K562 (cell line): Measurements from ENCODE around the gene RBM26. TPM values are rescaled to one million over a fixed set of nuclear protein-coding genes. Genes with fewer than 3 reads are reported as not detected.

Experiments used
- ATAC-seq: fragments of 200-7000 bp; cut with Tn5 transposase; 3 replicates; pipeline ENCODE4 v1.9.1; 2020; ENCODE audit warnings: moderate library complexity
- BruUV-seq: library from RNA; stranded (reverse); fragments of 400-500 nt; replicated peaks from 2 replicates; lab custom pipeline; 2021; lab: Mats Ljungman, UMichigan
- CTCF ChIA-PET: fragments of 300-600 bp; formaldehyde crosslinking; extraction: SDS; loops from one replicate; lab custom pipeline; 2021; ENCODE audit warnings: low intra/inter-chr PET ratio; lab: Yijun Ruan, JAX
- POLR2A ChIA-PET: fragments of 300-600, 350-650 bp; sonication (Branson Sonifier 250); formaldehyde crosslinking; extraction: SDS; loops from one replicate; lab custom pipeline; 2021; ENCODE audit warnings: antibody characterized with exemption, inconsistent platforms; lab: Yijun Ruan, JAX
- DNase-seq, 4 experiments: peaks; one replicate each; pipeline versions ENCODE4 v3.0.0 to v3.0.0-alpha.2; 2011 to 2018; ENCODE audit warnings: low spot score in 3 of 4, mixed read lengths in 3 of 4; ENCODE audit errors: extremely low read depth in 1 of 4
- FAIRE-seq: peaks from 2 replicates; lab custom pipeline; 2011; peaks lifted over from hg19 to GRCh38; lab: Jason Lieb, UNC
- H2AFZ ChIP-seq: 2 replicates; pipeline ENCODE4 v1.6.0; 2011; ENCODE audit warnings: low read depth, low read length, control low read depth, inconsistent platforms
- H3K27ac ChIP-seq: fragments of 200-600 bp; 3 replicates; pipeline ENCODE4 v1.8.0; 2011; ENCODE audit warnings: low read depth, mild to moderate bottlenecking, control low read depth, inconsistent platforms, low read length, moderate library complexity, mixed read lengths; ENCODE audit errors: extremely low read depth
- H3K27me3 ChIP-seq, 2 experiments: fragments of 300-600 bp in 1 of 2; 2 replicates in 1 of 2; 3 replicates in 1 of 2; pipeline versions ENCODE4 v1.6.0 to v1.8.0; 2011; ENCODE audit warnings: inconsistent platforms in 2 of 2, low read length in 2 of 2, mild to moderate bottlenecking in 1 of 2, mixed read lengths in 1 of 2, moderate library complexity in 1 of 2; ENCODE audit not compliant: control insufficient read depth in 2 of 2, insufficient read depth in 2 of 2
- H3K36me3 ChIP-seq: fragments of 300-600 bp; 3 replicates; pipeline ENCODE4 v1.8.0; 2011; ENCODE audit warnings: mild to moderate bottlenecking, low read length, inconsistent platforms; ENCODE audit not compliant: control insufficient read depth, insufficient read depth
- H3K4me1 ChIP-seq, 2 experiments: fragments of 200-600 bp in 1 of 2; replicated peaks in 1 of 2; 2 replicates in 1 of 2; 3 replicates in 1 of 2; pipeline versions ENCODE4 v1.5.1 to v1.8.0; 2011; ENCODE audit warnings: inconsistent platforms in 2 of 2, low read length in 2 of 2, mild to moderate bottlenecking in 1 of 2, mixed read lengths in 1 of 2, moderate library complexity in 1 of 2; ENCODE audit not compliant: control insufficient read depth in 2 of 2, insufficient read depth in 2 of 2
- H3K4me2 ChIP-seq: 2 replicates; pipeline ENCODE4 v1.6.1; 2011; ENCODE audit warnings: low read length, control low read depth, inconsistent platforms, mixed read lengths; ENCODE audit not compliant: insufficient read depth
- H3K4me3 ChIP-seq: fragments of 200-600 bp; sonication (generic), shearing (Covaris generic); 2 replicates; pipeline ENCODE4 v1.5.1; 2016; ENCODE audit warnings: control low read depth, inconsistent platforms
- H3K79me2 ChIP-seq: fragments of 200-600 bp; 3 replicates; pipeline ENCODE4 v1.8.0; 2011; ENCODE audit warnings: low read length, inconsistent platforms; ENCODE audit not compliant: control insufficient read depth, insufficient read depth
- H3K9ac ChIP-seq, 2 experiments: 2 replicates each; pipeline versions ENCODE4 v1.6.0 to v1.6.1; 2011; ENCODE audit warnings: low read depth in 2 of 2, low read length in 2 of 2, control low read depth in 1 of 2, inconsistent platforms in 1 of 2, mild to moderate bottlenecking in 1 of 2, mixed read lengths in 1 of 2; ENCODE audit not compliant: insufficient read depth in 1 of 2
- H3K9me1 ChIP-seq: one replicate; pipeline ENCODE4 v1.6.0; 2011; ENCODE audit warnings: inconsistent platforms, mild to moderate bottlenecking, low read length, moderate library complexity; ENCODE audit not compliant: control insufficient read depth, insufficient read depth
- H3K9me3 ChIP-seq: replicated peaks from 2 replicates; pipeline ENCODE4 v1.5.1; 2011; ENCODE audit warnings: low read depth, low read length, inconsistent platforms; ENCODE audit not compliant: control insufficient read depth, insufficient read depth
- H4K20me1 ChIP-seq: replicated peaks from 2 replicates; pipeline ENCODE4 v1.6.1; 2011; ENCODE audit warnings: low read length, inconsistent platforms, mixed read lengths; ENCODE audit not compliant: control insufficient read depth, insufficient read depth
- CHD7 ChIP-seq: fragments of 200-600 bp; sonication (generic); IDR thresholded peaks from one replicate; pipeline ENCODE4 v1.6.1; 2012; ENCODE audit warnings: mild to moderate bottlenecking, low read depth, low read length, inconsistent platforms
- CREBBP ChIP-seq: IDR thresholded peaks from one replicate; pipeline ENCODE4 v1.6.1; 2012; ENCODE audit warnings: low read depth, mild to moderate bottlenecking, control low read depth, inconsistent platforms, low read length
- EGR1 ChIP-seq: fragments of 450-650 bp; conservative IDR thresholded peaks from 2 replicates; pipeline ENCODE4 v1.6.1; 2017; ENCODE audit warnings: mild to moderate bottlenecking
- PCBP2 ChIP-seq: fragments of 200-400 bp; formaldehyde crosslinking; IDR thresholded peaks from 2 replicates; pipeline ENCODE4 v1.6.1; 2018; ENCODE audit warnings: low read length, low read depth, mild to moderate bottlenecking, moderate library complexity; ENCODE audit not compliant: poor library complexity, severe bottlenecking
- RAD51 ChIP-seq: fragments of 450-650 bp; IDR thresholded peaks from 2 replicates; pipeline ENCODE4 v1.7.1; 2016; ENCODE audit warnings: low read depth, mild to moderate bottlenecking, borderline replicate concordance
- RUNX1 ChIP-seq: sonication (generic); IDR thresholded peaks from 2 replicates; pipeline ENCODE4 v1.6.1; 2016; ENCODE audit warnings: antibody characterized with exemption, low read depth
- SRSF3 ChIP-seq: fragments of 200-400 bp; formaldehyde crosslinking; IDR thresholded peaks from 2 replicates; pipeline ENCODE4 v1.6.1; 2016; ENCODE audit warnings: mild to moderate bottlenecking, low read length, moderate library complexity; ENCODE audit not compliant: insufficient read depth
- ZNF445 ChIP-seq: fragments of 250-450 bp; sonication (Bioruptor Pico); IDR thresholded peaks from 2 replicates; pipeline ENCODE4 v1.4.0; 2020; ENCODE audit warnings: low read depth, mild to moderate bottlenecking, moderate library complexity
- ZNF639 ChIP-seq, 2 experiments: fragments of 200-800 bp in 1 of 2; sonication (Bioruptor generic) in 1 of 2; sonication (generic) in 1 of 2; formaldehyde crosslinking in 1 of 2; IDR thresholded peaks in 1 of 2; conservative IDR thresholded peaks in 1 of 2; 2 replicates each; pipeline versions ENCODE4 v1.5.0 to v1.6.1; 2016 to 2020; ENCODE audit warnings: missing compliant biosample characterization in 1 of 2, missing genetic modification characterization in 1 of 2, missing genetic modification reagents in 1 of 2
- WGBS: fragments of 100-300 bp; shearing (Covaris generic); methylation state at CpG from one replicate; pipeline ENCODE4 v1.1.6; 2016; ENCODE audit warnings: low coverage, mixed read lengths; ENCODE audit not compliant: insufficient coverage; ENCODE audit errors: missing lambda C conversion rate; 5-methylcytosine and 5-hydroxymethylcytosine counted together
- in situ Hi-C: fragments of 300-500 bp; cut with MboI; formaldehyde crosslinking; loops from 4 replicates; pipeline ENCODE4 v1.15.0; 2018; ENCODE audit warnings: inconsistent platforms, mixed read lengths
- intact Hi-C: fragments of 100-400 bp; cut with micrococcal nuclease; formaldehyde crosslinking; loops from 2 replicates; pipeline ENCODE4 v1.14.2; 2022
- polyA plus RNA-seq, 8 experiments: library from polyadenylated mRNA; depleted of rRNA in 4 of 8; stranded (reverse) in 5 of 8; unstranded in 3 of 8; fragments of >200 nt; fragmentation: Nextera tagmentation in 2 of 8; fragmentation: Illumina TruSeq in 1 of 8; extraction: Ambion mirVana in 2 of 8; extraction: Trizol in 1 of 8; gene quantifications; 2 replicates each; pipeline versions ENCODE4 v1.2.1 to v1.2.3, GENCODE V29; 2011 to 2014; ENCODE audit warnings: inconsistent platforms in 1 of 8, missing spikeins in 1 of 8
- total RNA-seq, 7 experiments: library from RNA; depleted of rRNA in 6 of 7; stranded (reverse); fragments of >200 nt in 6 of 7; fragmentation: Illumina TruSeq in 2 of 7; extraction: Trizol in 2 of 7; gene quantifications; 2 replicates each; pipeline versions ENCODE4 v1.2.1 to v1.2.3, GENCODE V29; 2011 to 2021; ENCODE audit warnings: low replicate concordance in 1 of 7

RBM26 gene
- total and polyA plus RNA-seq, 9 of the 15 experiments (the other 6 are each of a cell fraction or from before 2014, with no cell fraction given), result 10.0 to 42.4 (median 26.4) TPM

GRCh38 chr13:79439275-79439674, 33.2 kb upstream of the RBM26 start:
- Histone ChIP-seq H3K9me1 (no peaks in the 10 kb centered on the region), H2AFZ (0 out of 2 replicates have a peak overlapping the region, but pooled peaks have one; percentile 32), H3K36me3 (no peaks in the 10 kb centered on the region), H3K79me2 (no peaks in the 10 kb centered on the region), H3K27me3 (no peaks in the 10 kb centered on the region), H3K9ac (no peak overlapping the region), H3K4me2 (no peak overlapping the region), H3K4me1 (no peaks in the 10 kb centered on the region; a peak in 2 of 5 replicates), H3K4me3 (no peak overlapping the region), H3K9me3 (no peaks in the 10 kb centered on the region), H3K27ac (no peak overlapping the region), H4K20me1 (no peaks in the 10 kb centered on the region)
- no TSS peak for BruUV-seq
- no peak for ATAC-seq
- 67% methylated on average over 1 of the region's 1 CpG for WGBS
- intact Hi-C loops, result no loop called here
- ChIA-PET CTCF (no interaction called here), POLR2A (interaction anchor here (1.0 kb wide), 1 partner anchor 13 kb away, joined by 3 read pairs; no protein-coding TSS in a partner anchor)
- DNase-seq, result no peak
- no peak for FAIRE-seq
- in situ Hi-C loops, result loop anchor here (25.0 kb wide), 1 partner anchor 898 kb away; the partner anchor contains the start of gene SPRY2
- no peak for TF ChIP-seq RAD51
- TF ChIP-seq PCBP2, result no peak
- no peak for TF ChIP-seq SRSF3
- TF ChIP-seq ZNF639 (CRISPR knock-in tag; conservative IDR thresholded peaks at IDR 0.05 in 1 of 2, IDR thresholded peaks at IDR 0.05 in 1 of 2), result no peak
- no peak for TF ChIP-seq RUNX1
- TF ChIP-seq CHD7, result no peak
- no peak for TF ChIP-seq EGR1
- no peak for TF ChIP-seq CREBBP
- no peak for TF ChIP-seq ZNF445 (CRISPR knock-in tag)
